Activated T-helper 2 cell treated with anti-CD3 and anti-CD28 coated beads, Interferon-gamma antibody, Interleukin-2, Interleukin-4, amounts not matched to agents 10 μg/mL and 5 μg/mL and 100 μg/mL, durations not matched to agents 14 hours and 24 hours and 36 hours (primary cell): Measurements from ENCODE around the gene LGR5. TPM values are rescaled to one million over a fixed set of nuclear protein-coding genes. Genes with fewer than 3 reads are reported as not detected.

ENCODE experiments used
- DNase-seq: peaks from one replicate; pipeline ENCODE4 v3.0.0; 2021; ENCODE audit warnings: low spot score
- H3K27ac Mint-ChIP-seq: one replicate; pipeline ENCODE4 v1.8.0; 2021; ENCODE audit warnings: mixed read lengths
- H3K27me3 Mint-ChIP-seq: one replicate; pipeline ENCODE4 v1.8.0; 2021; ENCODE audit warnings: low read depth, mixed read lengths
- H3K36me3 Mint-ChIP-seq: one replicate; pipeline ENCODE4 v1.8.0; 2021; ENCODE audit warnings: low read depth, mixed read lengths
- H3K4me1 Mint-ChIP-seq: one replicate; pipeline ENCODE4 v1.8.0; 2021; ENCODE audit warnings: low read depth, mixed read lengths
- H3K4me3 Mint-ChIP-seq: one replicate; pipeline ENCODE4 v1.8.0; 2021; ENCODE audit warnings: low read depth, mild to moderate bottlenecking, moderate library complexity, mixed read lengths
- H3K9me3 Mint-ChIP-seq: one replicate; pipeline ENCODE4 v1.8.0; 2021; ENCODE audit warnings: mixed read lengths
- intact Hi-C: fragments of 100-400 bp; cut with micrococcal nuclease; formaldehyde crosslinking; loops from one replicate; pipeline ENCODE4 v1.15.1; 2023
- total RNA-seq: library from RNA; stranded (reverse); gene quantifications from 2 replicates; pipeline ENCODE4 v1.2.3, GENCODE V29; 2022

LGR5 gene
- total RNA-seq, 1 donor from 2014 or later = not detected

GRCh38 chr12:71441836-71442566 is 2.4 kb downstream of the LGR5 start:
- intact Hi-C loops = no loop called here
- H3K27ac Mint-ChIP-seq = no peak overlapping the region
- H3K27me3 Mint-ChIP-seq = peaks cover 72% of the 10 kb centered on the region
- no peak for DNase-seq
- H3K4me1 Mint-ChIP-seq = peaks cover 16% of the 10 kb centered on the region
- H3K9me3 Mint-ChIP-seq = peaks cover 6% of the 10 kb centered on the region
- no peak overlapping the region for H3K4me3 Mint-ChIP-seq
- no peaks in the 10 kb centered on the region for H3K36me3 Mint-ChIP-seq

GRCh38 chr12:71442567-71442931 is 3.0 kb downstream of the LGR5 start:
- no peak for DNase-seq
- Mint-ChIP-seq H3K27ac (no peak overlapping the region), H3K4me3 (no peak overlapping the region), H3K4me1 (peaks cover 16% of the 10 kb centered on the region), H3K27me3 (peaks cover 72% of the 10 kb centered on the region), H3K9me3 (peaks cover under 1% of the 10 kb centered on the region), H3K36me3 (no peaks in the 10 kb centered on the region)
- intact Hi-C loops = no loop called here

DNA sequence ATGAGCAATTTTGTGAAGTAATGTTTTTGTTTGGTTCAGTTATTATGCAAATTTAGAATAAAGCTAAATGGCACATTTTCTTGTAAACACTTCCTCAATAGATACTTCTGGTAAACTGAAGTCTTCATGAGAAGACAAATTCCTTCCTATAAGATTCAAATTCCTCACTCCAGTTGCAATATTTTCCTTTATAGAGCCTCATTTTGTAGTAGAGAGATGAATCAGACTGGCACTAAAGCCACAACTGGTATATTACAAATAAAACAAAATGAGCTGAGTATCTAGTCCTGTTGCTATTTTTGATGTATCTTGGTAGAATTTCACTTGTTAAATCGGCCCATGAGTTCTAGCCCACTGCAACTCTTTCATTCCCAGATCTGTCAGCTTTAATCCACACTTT is 5.5 kb downstream of the LGR5 start:
- H3K9me3 Mint-ChIP-seq = no peaks in the 10 kb centered on the region
- H3K27me3 Mint-ChIP-seq = peaks cover 65% of the 10 kb centered on the region
- no peak overlapping the region for H3K27ac Mint-ChIP-seq
- no peak for DNase-seq
- intact Hi-C loops = no loop called here
- no peaks in the 10 kb centered on the region for H3K36me3 Mint-ChIP-seq
- H3K4me1 Mint-ChIP-seq = peaks cover 10% of the 10 kb centered on the region
- no peak overlapping the region for H3K4me3 Mint-ChIP-seq

DNA sequence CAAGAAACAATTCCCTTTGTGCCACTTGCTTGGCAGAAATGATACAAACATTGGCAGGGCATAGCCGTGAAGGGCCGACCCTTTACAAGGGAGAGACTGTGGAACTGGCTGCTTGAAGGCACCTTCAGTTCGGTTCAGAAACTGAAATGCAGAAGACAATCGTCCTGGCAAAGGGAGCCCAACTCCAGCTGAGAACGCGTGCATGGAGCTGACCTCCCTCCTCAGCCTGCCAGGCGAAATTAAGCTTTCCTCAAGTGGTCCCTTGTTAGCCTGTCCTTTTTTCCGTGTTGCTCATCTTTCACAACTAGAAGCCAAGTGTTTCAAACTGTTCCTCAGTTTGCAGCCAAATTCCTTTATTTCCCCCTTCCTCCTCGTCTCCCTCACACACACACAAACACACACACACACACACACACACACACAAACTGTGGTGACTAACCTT is 8.1 kb downstream of the LGR5 start:
- Mint-ChIP-seq H3K4me3 (no peak overlapping the region), H3K4me1 (no peaks in the 10 kb centered on the region), H3K27me3 (peaks cover 53% of the 10 kb centered on the region), H3K36me3 (no peaks in the 10 kb centered on the region), H3K27ac (no peak overlapping the region), H3K9me3 (no peaks in the 10 kb centered on the region)
- intact Hi-C loops = no loop called here
- DNase-seq = no peak

DNA sequence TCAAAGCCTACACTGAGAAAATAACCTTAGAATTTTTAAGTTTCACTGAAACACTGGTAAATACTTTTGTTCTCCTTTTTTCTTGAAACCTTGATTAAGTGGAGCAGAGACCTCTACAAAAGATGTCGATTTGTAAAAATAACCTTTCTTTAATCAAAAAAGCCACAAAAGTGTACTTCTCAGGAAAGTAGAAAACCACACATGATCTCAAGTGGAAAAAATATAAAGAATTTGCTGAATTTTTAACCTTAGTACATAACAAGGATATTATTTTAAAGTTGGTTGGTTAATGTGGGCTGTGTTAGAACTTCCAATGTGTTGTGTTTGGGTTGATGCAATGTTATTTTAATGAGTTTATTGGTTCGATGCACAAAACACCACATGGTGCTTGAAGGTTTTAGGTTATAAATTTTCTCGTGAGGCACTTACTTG is 8.6 kb downstream of the LGR5 start:
- no peaks in the 10 kb centered on the region for H3K36me3 Mint-ChIP-seq
- H3K27me3 Mint-ChIP-seq = peaks cover 49% of the 10 kb centered on the region
- DNase-seq = no peak
- no peak overlapping the region for H3K4me3 Mint-ChIP-seq
- no peak overlapping the region for H3K27ac Mint-ChIP-seq
- no peaks in the 10 kb centered on the region for H3K4me1 Mint-ChIP-seq
- H3K9me3 Mint-ChIP-seq = no peaks in the 10 kb centered on the region
- intact Hi-C loops = no loop called here

GRCh38 chr12:71449373-71450070 is 9.9 kb downstream of the LGR5 start:
- Mint-ChIP-seq H3K4me1 (no peaks in the 10 kb centered on the region), H3K27me3 (peaks cover 46% of the 10 kb centered on the region), H3K27ac (no peak overlapping the region), H3K4me3 (no peak overlapping the region), H3K9me3 (no peaks in the 10 kb centered on the region), H3K36me3 (no peaks in the 10 kb centered on the region)
- intact Hi-C loops = no loop called here
- no peak for DNase-seq

DNA sequence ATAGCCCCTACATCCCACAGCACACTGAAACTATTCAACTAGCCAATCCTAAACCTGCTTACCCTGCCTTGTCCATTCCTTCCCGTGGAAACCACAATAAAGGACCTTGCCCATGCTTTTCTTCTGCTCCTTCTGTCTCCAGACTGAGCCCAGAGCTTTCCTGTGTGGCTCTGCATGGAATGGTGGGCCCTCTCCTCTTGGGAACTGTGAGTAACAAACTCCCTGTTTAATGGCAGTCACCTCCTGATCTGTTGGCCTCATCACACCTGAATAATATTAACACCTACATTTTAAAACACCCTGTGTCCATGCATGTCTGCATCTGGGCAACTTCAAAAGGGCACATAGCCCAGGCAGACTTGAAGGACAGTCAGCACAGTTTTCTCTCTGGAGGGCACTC is 12.4 kb downstream of the LGR5 start:
- H3K4me3 Mint-ChIP-seq = no peak overlapping the region
- intact Hi-C loops = no loop called here
- no peaks in the 10 kb centered on the region for H3K4me1 Mint-ChIP-seq
- peaks cover 33% of the 10 kb centered on the region for H3K27me3 Mint-ChIP-seq
- no peaks in the 10 kb centered on the region for H3K36me3 Mint-ChIP-seq
- no peak for DNase-seq
- no peak overlapping the region for H3K27ac Mint-ChIP-seq
- H3K9me3 Mint-ChIP-seq = no peaks in the 10 kb centered on the region

GRCh38 chr12:71455028-71455737 is 15.6 kb downstream of the LGR5 start:
- Mint-ChIP-seq H3K4me1 (no peaks in the 10 kb centered on the region), H3K27ac (no peak overlapping the region), H3K27me3 (peaks cover 15% of the 10 kb centered on the region), H3K9me3 (no peaks in the 10 kb centered on the region), H3K36me3 (no peaks in the 10 kb centered on the region), H3K4me3 (no peak overlapping the region)
- no peak for DNase-seq
- intact Hi-C loops = no loop called here

DNA sequence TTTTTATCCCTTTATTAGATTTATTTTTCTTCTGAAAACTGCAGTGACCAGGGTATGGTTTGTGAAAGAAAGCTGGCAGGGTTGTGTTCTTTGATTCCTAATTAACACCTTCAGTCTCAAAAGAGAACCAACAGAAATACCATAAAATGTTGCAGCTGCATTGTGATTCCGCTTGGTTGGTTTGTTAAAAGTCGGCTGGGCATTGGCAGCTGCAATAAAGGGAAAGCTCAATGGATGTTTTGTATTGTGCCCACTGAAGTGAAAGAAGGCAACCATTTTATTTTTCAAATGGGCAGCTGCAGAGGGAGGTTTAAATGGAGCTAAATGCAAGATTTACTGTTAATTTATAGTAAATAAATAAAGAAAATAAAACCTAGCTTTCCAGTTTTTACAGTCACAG is 16.7 kb downstream of the LGR5 start:
- intact Hi-C loops = no loop called here
- Mint-ChIP-seq H3K4me3 (no peak overlapping the region), H3K9me3 (no peaks in the 10 kb centered on the region), H3K27me3 (peaks cover 11% of the 10 kb centered on the region), H3K27ac (no peak overlapping the region), H3K36me3 (no peaks in the 10 kb centered on the region), H3K4me1 (no peaks in the 10 kb centered on the region)
- DNase-seq = no peak

GRCh38 chr12:71456990-71457389 is 17.4 kb downstream of the LGR5 start:
- Mint-ChIP-seq H3K4me1 (no peaks in the 10 kb centered on the region), H3K4me3 (no peak overlapping the region), H3K27me3 (peaks cover 9% of the 10 kb centered on the region), H3K27ac (no peak overlapping the region), H3K9me3 (no peaks in the 10 kb centered on the region), H3K36me3 (no peaks in the 10 kb centered on the region)
- intact Hi-C loops = no loop called here
- no peak for DNase-seq

- Mint-ChIP-seq H3K9me3 (no peaks in the 10 kb centered on the region), H3K4me1 (no peaks in the 10 kb centered on the region), H3K27ac (no peak overlapping the region), H3K27me3 (peaks cover 4% of the 10 kb centered on the region), H3K36me3 (no peaks in the 10 kb centered on the region), H3K4me3 (no peak overlapping the region)
- intact Hi-C loops = no loop called here
- DNase-seq = no peak
These were observed 20.7 kb downstream of the LGR5 start for GRCh38 chr12:71460318-71460717.

- Mint-ChIP-seq H3K27ac (no peak overlapping the region), H3K4me1 (no peaks in the 10 kb centered on the region), H3K9me3 (no peaks in the 10 kb centered on the region), H3K36me3 (no peaks in the 10 kb centered on the region), H3K4me3 (no peak overlapping the region), H3K27me3 (peaks cover 4% of the 10 kb centered on the region)
- no peak for DNase-seq
- intact Hi-C loops = no loop called here
These were observed 21.4 kb downstream of the LGR5 start for GRCh38 chr12:71460850-71461609.
